ENCODE results near the gene ADAMTSL2. TPM values are rescaled to one million over a fixed set of nuclear protein-coding genes. Genes with fewer than 3 reads are reported as not detected.

ADAMTSL2 gene
- total and polyA plus RNA-seq, 2 of the 13 experiments (the other 11 are each of a cell fraction or from before 2014, with no cell fraction given) = 1.9 to 3.8 TPM

GRCh38 chr9:133506653-133507038 is 27.9 kb upstream of the ADAMTSL2 start (continued):
- TF ChIP-seq ZNF746 (CRISPR knock-in tag; IDR thresholded peaks at IDR 0.05) (peak; percentile 73; the same call in 1 of the 2 replicates), RFX3 (CRISPR knock-in tag; IDR thresholded peaks at IDR 0.05) (no peak), CBFB (CRISPR knock-in tag; IDR thresholded peaks at IDR 0.05) (peak; percentile 88), STAT5B (CRISPR knock-in tag; IDR thresholded peaks at IDR 0.05) (no peak), ZNF335 (CRISPR knock-in tag; IDR thresholded peaks at IDR 0.05) (no peak; the same call in 1 of the 2 replicates), MEF2D (CRISPR knock-in tag; IDR thresholded peaks at IDR 0.05) (peak; percentile 83), GATAD2A (CRISPR knock-in tag; IDR thresholded peaks at IDR 0.05) (peak; percentile 89), TFDP2 (CRISPR knock-in tag; IDR thresholded peaks at IDR 0.05) (peak; percentile 97), KLF9 (CRISPR knock-in tag; IDR thresholded peaks at IDR 0.05; ENCODE audit: low read depth) (0 out of 2 replicates have a peak, but pooled peaks have one; percentile 62), ZNF713 (CRISPR knock-in tag; IDR thresholded peaks at IDR 0.05) (no peak), ZNF296 (CRISPR knock-in tag; conservative IDR thresholded peaks at IDR 0.05) (no peak), AKAP8 (CRISPR knock-in tag; IDR thresholded peaks at IDR 0.05) (no peak), ZBTB25 (CRISPR knock-in tag; IDR thresholded peaks at IDR 0.05) (peak; percentile 53; the same call in 1 of the 2 replicates), SMARCE1 (IDR thresholded peaks at IDR 0.05; ENCODE audit: borderline replicate concordance) (no peak), MTA3 (CRISPR knock-in tag; IDR thresholded peaks at IDR 0.05) (no peak)
- TF ChIP-seq, protein P1, sequence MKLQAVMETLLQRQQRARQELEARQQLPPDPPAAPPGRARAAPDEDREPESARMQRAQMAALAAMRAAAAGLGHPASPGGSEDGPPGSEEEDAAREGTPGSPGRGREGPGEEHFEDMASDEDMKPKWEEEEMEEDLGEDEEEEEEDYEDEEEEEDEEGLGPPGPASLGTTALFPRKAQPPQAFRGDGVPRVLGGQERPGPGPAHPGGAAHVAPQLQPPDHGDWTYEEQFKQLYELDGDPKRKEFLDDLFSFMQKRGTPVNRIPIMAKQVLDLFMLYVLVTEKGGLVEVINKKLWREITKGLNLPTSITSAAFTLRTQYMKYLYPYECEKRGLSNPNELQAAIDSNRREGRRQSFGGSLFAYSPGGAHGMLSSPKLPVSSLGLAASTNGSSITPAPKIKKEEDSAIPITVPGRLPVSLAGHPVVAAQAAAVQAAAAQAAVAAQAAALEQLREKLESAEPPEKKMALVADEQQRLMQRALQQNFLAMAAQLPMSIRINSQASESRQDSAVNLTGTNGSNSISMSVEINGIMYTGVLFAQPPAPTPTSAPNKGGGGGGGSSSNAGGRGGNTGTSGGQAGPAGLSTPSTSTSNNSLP (IDR thresholded peaks at IDR 0.05; ENCODE audit: low read depth, low read length) = 0 out of 2 replicates have a peak, but pooled peaks have one; percentile 38
- TF ChIP-seq, protein P2, sequence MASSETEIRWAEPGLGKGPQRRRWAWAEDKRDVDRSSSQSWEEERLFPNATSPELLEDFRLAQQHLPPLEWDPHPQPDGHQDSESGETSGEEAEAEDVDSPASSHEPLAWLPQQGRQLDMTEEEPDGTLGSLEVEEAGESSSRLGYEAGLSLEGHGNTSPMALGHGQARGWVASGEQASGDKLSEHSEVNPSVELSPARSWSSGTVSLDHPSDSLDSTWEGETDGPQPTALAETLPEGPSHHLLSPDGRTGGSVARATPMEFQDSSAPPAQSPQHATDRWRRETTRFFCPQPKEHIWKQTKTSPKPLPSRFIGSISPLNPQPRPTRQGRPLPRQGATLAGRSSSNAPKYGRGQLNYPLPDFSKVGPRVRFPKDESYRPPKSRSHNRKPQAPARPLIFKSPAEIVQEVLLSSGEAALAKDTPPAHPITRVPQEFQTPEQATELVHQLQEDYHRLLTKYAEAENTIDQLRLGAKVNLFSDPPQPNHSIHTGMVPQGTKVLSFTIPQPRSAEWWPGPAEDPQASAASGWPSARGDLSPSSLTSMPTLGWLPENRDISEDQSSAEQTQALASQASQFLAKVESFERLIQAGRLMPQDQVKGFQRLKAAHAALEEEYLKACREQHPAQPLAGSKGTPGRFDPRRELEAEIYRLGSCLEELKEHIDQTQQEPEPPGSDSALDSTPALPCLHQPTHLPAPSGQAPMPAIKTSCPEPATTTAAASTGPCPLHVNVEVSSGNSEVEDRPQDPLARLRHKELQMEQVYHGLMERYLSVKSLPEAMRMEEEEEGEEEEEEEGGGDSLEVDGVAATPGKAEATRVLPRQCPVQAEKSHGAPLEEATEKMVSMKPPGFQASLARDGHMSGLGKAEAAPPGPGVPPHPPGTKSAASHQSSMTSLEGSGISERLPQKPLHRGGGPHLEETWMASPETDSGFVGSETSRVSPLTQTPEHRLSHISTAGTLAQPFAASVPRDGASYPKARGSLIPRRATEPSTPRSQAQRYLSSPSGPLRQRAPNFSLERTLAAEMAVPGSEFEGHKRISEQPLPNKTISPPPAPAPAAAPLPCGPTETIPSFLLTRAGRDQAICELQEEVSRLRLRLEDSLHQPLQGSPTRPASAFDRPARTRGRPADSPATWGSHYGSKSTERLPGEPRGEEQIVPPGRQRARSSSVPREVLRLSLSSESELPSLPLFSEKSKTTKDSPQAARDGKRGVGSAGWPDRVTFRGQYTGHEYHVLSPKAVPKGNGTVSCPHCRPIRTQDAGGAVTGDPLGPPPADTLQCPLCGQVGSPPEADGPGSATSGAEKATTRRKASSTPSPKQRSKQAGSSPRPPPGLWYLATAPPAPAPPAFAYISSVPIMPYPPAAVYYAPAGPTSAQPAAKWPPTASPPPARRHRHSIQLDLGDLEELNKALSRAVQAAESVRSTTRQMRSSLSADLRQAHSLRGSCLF (CRISPR knock-in tag; IDR thresholded peaks at IDR 0.05; ENCODE audit: borderline replicate concordance) = no peak
- TF ChIP-seq, protein P3, sequence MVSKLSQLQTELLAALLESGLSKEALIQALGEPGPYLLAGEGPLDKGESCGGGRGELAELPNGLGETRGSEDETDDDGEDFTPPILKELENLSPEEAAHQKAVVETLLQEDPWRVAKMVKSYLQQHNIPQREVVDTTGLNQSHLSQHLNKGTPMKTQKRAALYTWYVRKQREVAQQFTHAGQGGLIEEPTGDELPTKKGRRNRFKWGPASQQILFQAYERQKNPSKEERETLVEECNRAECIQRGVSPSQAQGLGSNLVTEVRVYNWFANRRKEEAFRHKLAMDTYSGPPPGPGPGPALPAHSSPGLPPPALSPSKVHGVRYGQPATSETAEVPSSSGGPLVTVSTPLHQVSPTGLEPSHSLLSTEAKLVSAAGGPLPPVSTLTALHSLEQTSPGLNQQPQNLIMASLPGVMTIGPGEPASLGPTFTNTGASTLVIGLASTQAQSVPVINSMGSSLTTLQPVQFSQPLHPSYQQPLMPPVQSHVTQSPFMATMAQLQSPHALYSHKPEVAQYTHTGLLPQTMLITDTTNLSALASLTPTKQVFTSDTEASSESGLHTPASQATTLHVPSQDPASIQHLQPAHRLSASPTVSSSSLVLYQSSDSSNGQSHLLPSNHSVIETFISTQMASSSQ (IDR thresholded peaks at IDR 0.05; ENCODE audit: low read depth) = 0 out of 2 replicates have a peak, but pooled peaks have one; percentile 19
- TF ChIP-seq, protein P3 (CRISPR knock-in tag; IDR thresholded peaks at IDR 0.05; ENCODE audit: borderline replicate concordance) = peak; percentile 59; the same call in 1 of the 2 replicates
